Measurements from ENCODE around the gene MAP7D2. TPM values are rescaled to one million over a fixed set of nuclear protein-coding genes. Genes with fewer than 3 reads are reported as not detected.

The MAP7D2 gene
- total RNA-seq, 1 experiment from 2014 or later: 0.15 TPM

DNA sequence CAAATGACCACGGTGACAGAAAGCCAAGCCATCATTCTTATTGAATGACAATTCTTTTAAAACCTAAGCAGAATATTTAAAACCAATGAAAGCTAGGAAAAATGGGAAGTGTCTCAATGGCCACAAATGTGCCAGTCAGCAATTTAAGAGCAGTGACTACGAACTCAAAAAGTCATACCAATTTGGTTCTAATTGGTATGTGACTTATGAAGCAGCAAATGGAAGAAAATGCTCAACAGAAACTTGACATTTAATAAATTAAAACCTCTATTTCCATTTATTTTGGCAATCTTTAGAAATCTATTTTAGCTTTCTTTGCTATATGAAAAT is 100.1 kb downstream of the MAP7D2 start:
- H3K79me2 ChIP-seq (ENCODE audit: insufficient read depth, low read length): no peaks in the 10 kb centered on the region
- no peak overlapping the region for H3K27ac ChIP-seq (ENCODE audit: low read depth, low read length)
- no peaks in the 10 kb centered on the region for H3K4me1 ChIP-seq (ENCODE audit: control insufficient read depth in 1 of 2, insufficient read depth in 2 of 2, low read length in 2 of 2)
- ChIA-PET RAD21 (ENCODE audit: low non-redundant PET in 1 of 2, low total read pairs in 2 of 2, uncharacterized antibody in 2 of 2, unreplicated experiment in 2 of 2) (no interaction called here), CTCF (no interaction called here), POLR2A (no interaction called here)
- intact Hi-C loops (cut with micrococcal nuclease): no loop called here
- H3K9ac ChIP-seq (ENCODE audit: low read length): no peak overlapping the region
- no peak overlapping the region for H3K4me2 ChIP-seq (ENCODE audit: low read length)
- BruUV-seq (replicated peaks): no TSS peak
- ATAC-seq: no peak
- no peaks in the 10 kb centered on the region for H3K27me3 ChIP-seq (ENCODE audit: insufficient read depth, low read length)
- no peak for DNase-seq (ENCODE audit: low read depth, low spot score)
- H2AFZ ChIP-seq (ENCODE audit: low read depth, low read length, poor library complexity, severe bottlenecking): no peak overlapping the region
- no peaks in the 10 kb centered on the region for H3K36me3 ChIP-seq (ENCODE audit: control insufficient read depth in 1 of 2, insufficient read depth in 2 of 2, low read length in 2 of 2)
- no peak overlapping the region for H3K4me3 ChIP-seq (replicated peaks in 1 of 2; ENCODE audit: low read depth in 1 of 2, low read length in 2 of 2)
- H3K9me2 ChIP-seq (ENCODE audit: insufficient read depth): no peaks in the 10 kb centered on the region
- H4K20me1 ChIP-seq (ENCODE audit: insufficient read depth): no peaks in the 10 kb centered on the region
- TF ChIP-seq, protein P1, sequence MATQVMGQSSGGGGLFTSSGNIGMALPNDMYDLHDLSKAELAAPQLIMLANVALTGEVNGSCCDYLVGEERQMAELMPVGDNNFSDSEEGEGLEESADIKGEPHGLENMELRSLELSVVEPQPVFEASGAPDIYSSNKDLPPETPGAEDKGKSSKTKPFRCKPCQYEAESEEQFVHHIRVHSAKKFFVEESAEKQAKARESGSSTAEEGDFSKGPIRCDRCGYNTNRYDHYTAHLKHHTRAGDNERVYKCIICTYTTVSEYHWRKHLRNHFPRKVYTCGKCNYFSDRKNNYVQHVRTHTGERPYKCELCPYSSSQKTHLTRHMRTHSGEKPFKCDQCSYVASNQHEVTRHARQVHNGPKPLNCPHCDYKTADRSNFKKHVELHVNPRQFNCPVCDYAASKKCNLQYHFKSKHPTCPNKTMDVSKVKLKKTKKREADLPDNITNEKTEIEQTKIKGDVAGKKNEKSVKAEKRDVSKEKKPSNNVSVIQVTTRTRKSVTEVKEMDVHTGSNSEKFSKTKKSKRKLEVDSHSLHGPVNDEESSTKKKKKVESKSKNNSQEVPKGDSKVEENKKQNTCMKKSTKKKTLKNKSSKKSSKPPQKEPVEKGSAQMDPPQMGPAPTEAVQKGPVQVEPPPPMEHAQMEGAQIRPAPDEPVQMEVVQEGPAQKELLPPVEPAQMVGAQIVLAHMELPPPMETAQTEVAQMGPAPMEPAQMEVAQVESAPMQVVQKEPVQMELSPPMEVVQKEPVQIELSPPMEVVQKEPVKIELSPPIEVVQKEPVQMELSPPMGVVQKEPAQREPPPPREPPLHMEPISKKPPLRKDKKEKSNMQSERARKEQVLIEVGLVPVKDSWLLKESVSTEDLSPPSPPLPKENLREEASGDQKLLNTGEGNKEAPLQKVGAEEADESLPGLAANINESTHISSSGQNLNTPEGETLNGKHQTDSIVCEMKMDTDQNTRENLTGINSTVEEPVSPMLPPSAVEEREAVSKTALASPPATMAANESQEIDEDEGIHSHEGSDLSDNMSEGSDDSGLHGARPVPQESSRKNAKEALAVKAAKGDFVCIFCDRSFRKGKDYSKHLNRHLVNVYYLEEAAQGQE (IDR thresholded peaks at IDR 0.05; ENCODE audit: low read depth): no peak
- TF ChIP-seq EGR1 (IDR thresholded peaks at IDR 0.05; ENCODE audit: low read depth): no peak
- TF ChIP-seq CEBPB (IDR thresholded peaks at IDR 0.05; ENCODE audit: low read depth): no peak
- TF ChIP-seq, protein P2, sequence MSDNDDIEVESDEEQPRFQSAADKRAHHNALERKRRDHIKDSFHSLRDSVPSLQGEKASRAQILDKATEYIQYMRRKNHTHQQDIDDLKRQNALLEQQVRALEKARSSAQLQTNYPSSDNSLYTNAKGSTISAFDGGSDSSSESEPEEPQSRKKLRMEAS (IDR thresholded peaks at IDR 0.05): no peak
- TF ChIP-seq SIN3A (IDR thresholded peaks at IDR 0.05; ENCODE audit: low read depth): no peak
- no peak for TF ChIP-seq EZH2 (IDR thresholded peaks at IDR 0.05)
- TF ChIP-seq ZFX (IDR thresholded peaks at IDR 0.05): no peak
- TF ChIP-seq JUND (IDR thresholded peaks at IDR 0.05): no peak
- H3K9me3 ChIP-seq (ENCODE audit: control insufficient read depth in 1 of 2, insufficient read depth in 1 of 2, low read depth in 1 of 2, low read length in 2 of 2): no peaks in the 10 kb centered on the region

All from HCT116 (cell line).